ENCODE results near the gene SOX18.

- TF ChIP-seq YY1 (IDR thresholded peaks at IDR 0.05; ENCODE audit: low read depth) (no peak), TCF12 (IDR thresholded peaks at IDR 0.05; ENCODE audit: low read depth) (no peak)
Observed at GRCh38 chr20:64067005-64067632, 17.7 kb upstream of the SOX18 start.

Data from Ishikawa (cell line).